GM23248 (cell line): ENCODE results near the gene CLDN24. TPM values are rescaled to one million over a fixed set of nuclear protein-coding genes. Genes with fewer than 3 reads are reported as not detected.

ENCODE experiments used
- DNase-seq: peaks from one replicate; pipeline ENCODE4 v3.0.0-alpha.2; 2015
- H2AFZ ChIP-seq: fragments of 200-600 bp; sonication (generic); 2 replicates; pipeline ENCODE4 v1.6.1; 2016; ENCODE audit warnings: antibody characterized with exemption
- H3F3A ChIP-seq: fragments of 200-600 bp; sonication (generic); 2 replicates; pipeline ENCODE4 v1.6.1; 2016; ENCODE audit warnings: mild to moderate bottlenecking, antibody characterized with exemption, mixed run types; ENCODE audit not compliant: insufficient read depth
- H3K27ac ChIP-seq: fragments of 200-600 bp; sonication (generic); 2 replicates; pipeline ENCODE4 v1.5.1; 2016; ENCODE audit warnings: mild to moderate bottlenecking
- H3K27me3 ChIP-seq: fragments of 200-600 bp; sonication (generic); replicated peaks from 2 replicates; pipeline ENCODE4 v1.6.1; 2016; ENCODE audit warnings: mild to moderate bottlenecking; ENCODE audit not compliant: insufficient read depth
- H3K36me3 ChIP-seq: fragments of 200-600 bp; sonication (generic); 2 replicates; pipeline ENCODE4 v1.6.1; 2016; ENCODE audit warnings: low read depth, mild to moderate bottlenecking
- H3K4me1 ChIP-seq: fragments of 200-600 bp; sonication (generic); 2 replicates; pipeline ENCODE4 v1.6.1; 2016; ENCODE audit warnings: mild to moderate bottlenecking; ENCODE audit not compliant: insufficient read depth
- H3K4me2 ChIP-seq: fragments of 200-600 bp; sonication (generic); one replicate; pipeline ENCODE4 v1.6.1; 2016; ENCODE audit warnings: mild to moderate bottlenecking; ENCODE audit not compliant: unreplicated experiment
- H3K4me3 ChIP-seq: fragments of 200-600 bp; sonication (generic); 2 replicates; pipeline ENCODE4 v1.5.1; 2016; ENCODE audit warnings: mild to moderate bottlenecking
- H3K79me2 ChIP-seq: fragments of 200-600 bp; sonication (generic); 2 replicates; pipeline ENCODE4 v1.6.1; 2016; ENCODE audit warnings: mild to moderate bottlenecking; ENCODE audit not compliant: insufficient read depth
- H3K9ac ChIP-seq: fragments of 200-600 bp; sonication (generic); 2 replicates; pipeline ENCODE4 v1.6.1; 2016; ENCODE audit warnings: mild to moderate bottlenecking
- H3K9me2 ChIP-seq: fragments of 200-600 bp; sonication (generic); 2 replicates; pipeline ENCODE4 v1.6.1; 2016; ENCODE audit warnings: mixed run types, mild to moderate bottlenecking, moderate library complexity; ENCODE audit not compliant: insufficient read depth
- H3K9me3 ChIP-seq: fragments of 200-600 bp; sonication (generic); one replicate; pipeline ENCODE4 v1.6.1; 2017; ENCODE audit warnings: low read depth
- H4K20me1 ChIP-seq: fragments of 200-600 bp; sonication (generic); 2 replicates; pipeline ENCODE4 v1.6.0; 2016; ENCODE audit not compliant: insufficient read depth
- EZH2 ChIP-seq: fragments of 200-600 bp; sonication (generic); IDR thresholded peaks from 2 replicates; pipeline ENCODE4 v1.6.1; 2018; ENCODE audit warnings: antibody characterized with exemption, mild to moderate bottlenecking; ENCODE audit not compliant: insufficient read depth, poor library complexity, severe bottlenecking
- EZH2phosphoT487 ChIP-seq: fragments of 200-600 bp; sonication (generic); IDR thresholded peaks from 2 replicates; pipeline ENCODE4 v1.6.1; 2018; ENCODE audit warnings: antibody characterized with exemption, moderate library complexity, mild to moderate bottlenecking, low read depth; ENCODE audit not compliant: insufficient read depth
- WGBS, 2 experiments: methylation state at CpG; one replicate each; pipeline ENCODE4 v1.1.6; 2015 to 2017; ENCODE audit warnings: low lambda C conversion rate in 2 of 2, low coverage in 1 of 2; ENCODE audit errors: missing lambda C conversion rate in 2 of 2; 5-methylcytosine and 5-hydroxymethylcytosine counted together
- in situ Hi-C: fragments of 300-500 bp; cut with MboI; formaldehyde crosslinking; loops from 2 replicates; pipeline ENCODE4 v1.15.0; 2020
- polyA plus RNA-seq: library from polyadenylated mRNA; unstranded; fragments of >200 nt; fragmentation: Nextera tagmentation; extraction: Ambion mirVana; gene quantifications from 2 replicates; pipeline ENCODE4 v1.2.1, GENCODE V29; 2016
- total RNA-seq: library from RNA; depleted of rRNA; stranded (reverse); fragments of >200 nt; shearing (Covaris generic); gene quantifications from 2 replicates; pipeline ENCODE4 v1.2.3, GENCODE V29; 2014

Gene CLDN24
- total and polyA plus RNA-seq, 2 experiments from 2014 or later = not detected

DNA sequence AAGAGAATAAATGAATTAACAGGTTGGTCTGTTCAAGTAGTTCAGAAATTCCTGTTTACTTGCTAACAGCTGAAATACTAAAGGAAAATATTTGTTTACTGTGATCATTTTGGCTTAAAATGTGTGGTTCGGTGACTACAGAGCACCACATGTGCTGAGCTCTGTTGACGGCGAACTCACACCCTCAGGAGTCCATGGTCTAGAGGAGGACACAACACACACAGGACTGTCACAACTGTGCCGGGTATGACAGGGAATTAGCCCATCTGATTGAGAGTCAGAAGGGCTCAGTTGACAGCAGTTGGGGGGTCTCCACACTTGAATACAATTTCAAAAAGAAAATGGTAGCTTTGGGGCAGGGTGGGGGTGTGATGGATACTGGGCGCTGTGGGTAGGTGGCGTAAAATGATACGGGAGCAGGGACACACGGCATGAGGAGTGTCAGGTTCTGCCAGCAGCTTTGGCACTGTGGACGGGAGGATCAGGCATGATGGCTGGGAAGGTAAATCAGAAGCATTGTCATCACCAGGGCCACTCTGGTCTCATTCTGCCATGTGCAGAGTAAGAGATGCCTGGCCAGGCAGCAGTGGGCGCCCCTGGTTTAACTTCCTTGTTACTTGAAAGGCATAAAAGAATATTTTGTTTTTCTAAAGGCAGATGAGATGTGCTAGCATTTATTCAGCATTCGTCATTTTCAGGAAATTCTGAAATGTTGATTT, 35.5 kb downstream of the CLDN24 start:
- H3K27ac ChIP-seq = no peak overlapping the region
- 93% methylated on average over 11 of the region's 11 CpGs for WGBS, 2 experiments

DNA sequence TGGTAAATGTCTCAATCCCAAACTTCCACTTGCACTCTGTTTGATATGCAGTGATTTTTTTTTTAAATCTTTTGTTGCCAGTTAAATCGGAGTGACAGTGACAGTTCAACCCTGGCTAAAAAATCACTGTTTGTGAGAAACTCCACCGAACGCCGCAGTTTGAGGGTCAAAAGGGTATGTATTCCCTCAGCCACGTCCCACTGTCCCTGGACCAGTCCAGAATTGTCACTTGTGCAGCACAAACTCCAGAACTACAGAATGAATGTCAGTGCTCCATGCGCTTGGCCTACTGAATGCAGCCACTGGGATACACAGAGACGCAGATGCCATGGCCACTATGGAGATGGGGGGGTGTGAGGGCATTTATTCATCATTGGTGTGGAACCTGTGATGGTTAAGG, 36.3 kb downstream of the CLDN24 start:
- H3K79me2 ChIP-seq = no peaks in the 10 kb centered on the region; the same call in 1 of the 2 replicates
- H3K27me3 ChIP-seq = no peaks in the 10 kb centered on the region
- H2AFZ ChIP-seq = no peak overlapping the region
- 91 to 94% methylated on average over 7 of the region's 7 CpGs for WGBS, 2 experiments
- H3K27ac ChIP-seq = no peak overlapping the region
- in situ Hi-C loops = no loop called here
- peaks cover 18% of the 10 kb centered on the region; the same call in 1 of the 2 replicates for H3F3A ChIP-seq
- no peak overlapping the region for H3K4me3 ChIP-seq
- H4K20me1 ChIP-seq = no peaks in the 10 kb centered on the region
- peaks cover 93% of the 10 kb centered on the region for H3K36me3 ChIP-seq
- no peak overlapping the region for H3K9ac ChIP-seq
- peaks cover 11% of the 10 kb centered on the region for H3K4me1 ChIP-seq
- no peaks in the 10 kb centered on the region for H3K9me2 ChIP-seq
- H3K9me3 ChIP-seq = no peaks in the 10 kb centered on the region
- TF ChIP-seq EZH2phosphoT487 = no peak
- DNase-seq = no peak
- no peak overlapping the region for H3K4me2 ChIP-seq

More for the DNA sequence above, 35.5 kb downstream of the CLDN24 start:
- H3K36me3 ChIP-seq = peaks cover 91% of the 10 kb centered on the region
- H3K4me1 ChIP-seq = peaks cover 11% of the 10 kb centered on the region
- H2AFZ ChIP-seq = no peak overlapping the region
- in situ Hi-C loops = no loop called here
- TF ChIP-seq EZH2 = no peak
- TF ChIP-seq EZH2phosphoT487 = no peak
- peaks cover 21% of the 10 kb centered on the region; the same call in 1 of the 2 replicates for H3F3A ChIP-seq
- no peaks in the 10 kb centered on the region for H3K27me3 ChIP-seq
- H3K79me2 ChIP-seq = peaks cover under 1% of the 10 kb centered on the region; the same call in 1 of the 2 replicates
- no peak for DNase-seq
- no peaks in the 10 kb centered on the region for H4K20me1 ChIP-seq
- H3K4me2 ChIP-seq = no peak overlapping the region
- no peaks in the 10 kb centered on the region for H3K9me3 ChIP-seq
- H3K9ac ChIP-seq = no peak overlapping the region
- H3K9me2 ChIP-seq = no peaks in the 10 kb centered on the region
- H3K4me3 ChIP-seq = no peak overlapping the region

GRCh38 chr4:183284965-183285364, 37.3 kb downstream of the CLDN24 start:
- peaks cover 89% of the 10 kb centered on the region for H3K36me3 ChIP-seq
- no peaks in the 10 kb centered on the region; the same call in 1 of the 2 replicates for H3K79me2 ChIP-seq
- H3K4me3 ChIP-seq = no peak overlapping the region
- peaks cover 11% of the 10 kb centered on the region for H3K4me1 ChIP-seq
- peak; percentile 72 for DNase-seq
- H3K9ac ChIP-seq = no peak overlapping the region
- H3K9me2 ChIP-seq = no peaks in the 10 kb centered on the region
- no peak overlapping the region for H3K27ac ChIP-seq
- TF ChIP-seq EZH2 (no peak), EZH2phosphoT487 (no peak)
- H4K20me1 ChIP-seq = no peaks in the 10 kb centered on the region
- WGBS, 2 experiments = 51 to 53% methylated on average over 4 of the region's 4 CpGs
- H3K4me2 ChIP-seq = no peak overlapping the region
- no peak overlapping the region for H2AFZ ChIP-seq
- H3K9me3 ChIP-seq = no peaks in the 10 kb centered on the region
- H3K27me3 ChIP-seq = no peaks in the 10 kb centered on the region
- in situ Hi-C loops = no loop called here
- H3F3A ChIP-seq = peaks cover 18% of the 10 kb centered on the region; the same call in 1 of the 2 replicates

- DNase-seq = no peak
- peaks cover 18% of the 10 kb centered on the region; the same call in 1 of the 2 replicates for H3F3A ChIP-seq
- no peak overlapping the region for H3K27ac ChIP-seq
These were observed 37.9 kb downstream of the CLDN24 start for GRCh38 chr4:183284258-183284785.

More at GRCh38 chr4:183284258-183284785, 37.9 kb downstream of the CLDN24 start:
- in situ Hi-C loops = no loop called here
- Histone ChIP-seq H3K9me2 (no peaks in the 10 kb centered on the region), H3K79me2 (no peaks in the 10 kb centered on the region; the same call in 1 of the 2 replicates), H3K27me3 (no peaks in the 10 kb centered on the region), H3K4me3 (no peak overlapping the region), H2AFZ (no peak overlapping the region), H4K20me1 (no peaks in the 10 kb centered on the region), H3K4me1 (peaks cover 11% of the 10 kb centered on the region), H3K36me3 (peaks cover 88% of the 10 kb centered on the region), H3K4me2 (no peak overlapping the region), H3K9ac (no peak overlapping the region), H3K9me3 (no peaks in the 10 kb centered on the region)
- WGBS, 2 experiments = 62 to 70% methylated on average over 12 of the region's 12 CpGs
- TF ChIP-seq EZH2 = no peak
- TF ChIP-seq EZH2phosphoT487 = no peak
